RPMI8226 (cell line): ENCODE measurements around the gene ZNF516.

Experiments
- DNase-seq: peaks from one replicate; pipeline ENCODE4 v3.0.0-alpha.2; 2015

ZNF516 gene

GRCh38 chr18:76507830-76508385, 12.9 kb upstream of the ZNF516 start:
- no peak for DNase-seq

GRCh38 chr18:76506974-76507764, 12.1 kb upstream of the ZNF516 start:
- no peak for DNase-seq

- no peak for DNase-seq
Observed at GRCh38 chr18:76506395-76506794, 11.4 kb upstream of the ZNF516 start.

GRCh38 chr18:76505614-76506013, 10.6 kb upstream of the ZNF516 start:
- no peak for DNase-seq

- no peak for DNase-seq
Observed at GRCh38 chr18:76504749-76505148, 9.7 kb upstream of the ZNF516 start.

- no peak for DNase-seq
Observed at GRCh38 chr18:76503649-76504386, 8.8 kb upstream of the ZNF516 start.

GRCh38 chr18:76502551-76502950, 7.5 kb upstream of the ZNF516 start:
- no peak for DNase-seq

GRCh38 chr18:76499637-76500340, 4.7 kb upstream of the ZNF516 start:
- peak; percentile 44 for DNase-seq

GRCh38 chr18:76499021-76499420, 4.0 kb upstream of the ZNF516 start:
- no peak for DNase-seq

GRCh38 chr18:76498064-76498463, 3.0 kb upstream of the ZNF516 start:
- DNase-seq, result peak; percentile 15

GRCh38 chr18:76497021-76497420, 2.0 kb upstream of the ZNF516 start:
- no peak for DNase-seq

- peak; percentile 63 for DNase-seq
Observed at GRCh38 chr18:76496194-76496890, 1.3 kb upstream of the ZNF516 start.

- peak; percentile 71 for DNase-seq
Observed at GRCh38 chr18:76495435-76496193, 572 bp upstream of the ZNF516 start.

GRCh38 chr18:76494231-76495005, 624 bp downstream of the ZNF516 start:
- DNase-seq, result peak; percentile 43

- DNase-seq, result peak; percentile 53
Observed at GRCh38 chr18:76493213-76494161, 1.6 kb downstream of the ZNF516 start.

GRCh38 chr18:76492669-76493212, 2.3 kb downstream of the ZNF516 start:
- peak; percentile 100 for DNase-seq

- DNase-seq, result peak; percentile 44
Observed at GRCh38 chr18:76491776-76492668, 3.0 kb downstream of the ZNF516 start.

- peak; percentile 78 for DNase-seq
Observed at GRCh38 chr18:76491473-76491775, 3.6 kb downstream of the ZNF516 start.
